ENCODE measurements around the gene BCAP31.
"Not testable (repeated sequence)": the region's sequence is repeated elsewhere in the genome, so short reads cannot be mapped to it uniquely, and the experiment has no call there.

BCAP31 gene

DNA sequence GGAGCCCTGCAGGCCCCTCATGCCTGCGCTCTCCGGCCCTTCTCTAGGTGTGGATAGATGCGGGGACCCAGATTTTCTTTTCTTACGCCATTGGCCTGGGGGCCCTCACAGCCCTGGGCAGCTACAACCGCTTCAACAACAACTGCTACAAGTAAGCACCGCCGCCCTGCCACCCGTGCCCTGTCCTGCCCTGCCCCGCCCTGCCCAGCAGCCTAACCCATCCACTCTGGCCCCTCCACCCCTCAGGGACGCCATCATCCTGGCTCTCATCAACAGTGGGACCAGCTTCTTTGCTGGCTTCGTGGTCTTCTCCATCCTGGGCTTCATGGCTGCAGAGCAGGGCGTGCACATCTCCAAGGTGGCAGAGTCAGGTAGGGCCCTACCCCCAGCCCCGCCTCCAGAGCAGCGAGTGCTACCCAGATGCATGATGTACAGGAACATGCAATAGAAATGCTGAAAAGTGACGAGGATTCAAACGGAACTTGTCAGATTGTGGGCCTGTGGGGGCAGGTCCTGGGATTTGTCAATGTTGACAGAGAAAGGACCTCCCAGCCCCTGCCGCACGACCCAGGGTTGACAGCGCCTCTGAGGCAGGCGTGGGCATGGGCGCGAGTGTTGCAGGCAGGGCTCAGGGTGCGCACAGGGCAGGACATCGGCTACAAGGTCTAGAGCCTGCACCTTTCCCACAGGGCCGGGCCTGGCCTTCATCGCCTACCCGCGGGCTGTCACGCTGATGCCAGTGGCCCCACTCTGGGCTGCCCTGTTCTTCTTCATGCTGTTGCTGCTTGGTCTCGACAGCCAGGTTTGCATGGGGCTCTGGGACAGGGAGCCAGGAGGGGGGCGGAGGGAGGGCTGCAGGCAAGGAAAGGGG lies 30.7 kb downstream of the BCAP31 start:
- DNase-seq (ENCODE audit: low spot score): no peak

DNA sequence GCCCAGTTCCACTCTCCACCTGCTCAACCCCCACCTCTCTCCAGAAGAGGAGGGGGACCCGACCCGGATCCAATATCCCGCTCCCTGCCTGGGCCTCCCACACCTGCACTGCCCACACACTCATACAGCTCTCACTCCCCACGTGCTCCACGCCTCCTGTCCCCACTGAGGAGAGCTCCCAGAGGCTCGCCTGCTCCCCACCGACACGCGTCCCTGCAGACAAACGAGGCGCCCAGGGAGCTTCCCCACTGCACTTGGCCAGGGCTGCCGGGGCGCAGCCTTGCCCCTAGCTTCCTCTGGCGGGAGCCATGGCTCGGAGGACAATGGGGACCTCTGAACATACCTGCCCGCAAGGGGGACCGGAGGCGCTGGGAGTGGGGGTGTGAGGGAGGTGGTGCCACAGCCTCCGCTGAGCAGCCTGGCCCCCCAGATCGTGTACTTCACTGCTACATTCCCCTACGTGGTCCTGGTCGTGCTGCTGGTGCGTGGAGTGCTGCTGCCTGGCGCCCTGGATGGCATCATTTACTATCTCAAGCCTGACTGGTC lies 31.5 kb downstream of the BCAP31 start:
- DNase-seq (ENCODE audit: low spot score): no peak

GRCh38 chrX:153692003-153692402 lies 32.2 kb downstream of the BCAP31 start:
- DNase-seq (ENCODE audit: low spot score): no peak

DNA sequence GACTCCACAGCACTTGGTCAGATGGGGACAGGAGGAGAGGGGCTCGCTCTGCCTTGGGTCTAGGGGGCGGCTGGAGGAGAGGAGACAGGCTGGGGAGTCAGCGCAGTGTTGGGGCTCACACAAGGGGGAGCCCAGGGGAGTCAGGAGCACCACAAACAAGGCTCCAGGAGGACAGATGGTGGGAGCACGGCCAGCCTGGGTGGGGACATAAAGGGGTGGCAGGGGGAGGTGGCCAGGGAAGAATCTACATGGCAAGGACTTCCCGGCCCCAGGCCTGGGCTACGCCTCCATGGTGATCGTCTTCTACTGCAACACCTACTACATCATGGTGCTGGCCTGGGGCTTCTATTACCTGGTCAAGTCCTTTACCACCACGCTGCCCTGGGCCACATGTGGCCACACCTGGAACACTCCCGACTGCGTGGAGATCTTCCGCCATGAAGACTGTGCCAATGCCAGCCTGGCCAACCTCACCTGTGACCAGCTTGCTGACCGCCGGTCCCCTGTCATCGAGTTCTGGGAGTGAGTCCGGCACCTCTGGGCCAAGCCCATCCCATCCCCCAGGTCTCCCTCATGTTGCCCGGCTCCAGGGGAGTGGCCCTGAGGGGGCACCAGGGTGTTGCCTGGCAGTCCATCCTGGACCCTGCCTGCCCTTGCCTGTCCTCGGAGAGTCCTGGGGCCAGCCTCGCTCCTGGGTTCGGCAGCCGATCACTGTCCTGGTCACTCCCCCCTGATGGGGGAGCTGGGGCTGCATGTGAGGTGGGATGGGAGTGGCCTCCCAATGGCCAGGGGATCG lies 33.0 kb downstream of the BCAP31 start:
- not testable (repeated sequence) for DNase-seq (ENCODE audit: low spot score)

GRCh38 chrX:153690466-153690865 lies 33.7 kb downstream of the BCAP31 start:
- DNase-seq (ENCODE audit: low spot score): no peak

DNA sequence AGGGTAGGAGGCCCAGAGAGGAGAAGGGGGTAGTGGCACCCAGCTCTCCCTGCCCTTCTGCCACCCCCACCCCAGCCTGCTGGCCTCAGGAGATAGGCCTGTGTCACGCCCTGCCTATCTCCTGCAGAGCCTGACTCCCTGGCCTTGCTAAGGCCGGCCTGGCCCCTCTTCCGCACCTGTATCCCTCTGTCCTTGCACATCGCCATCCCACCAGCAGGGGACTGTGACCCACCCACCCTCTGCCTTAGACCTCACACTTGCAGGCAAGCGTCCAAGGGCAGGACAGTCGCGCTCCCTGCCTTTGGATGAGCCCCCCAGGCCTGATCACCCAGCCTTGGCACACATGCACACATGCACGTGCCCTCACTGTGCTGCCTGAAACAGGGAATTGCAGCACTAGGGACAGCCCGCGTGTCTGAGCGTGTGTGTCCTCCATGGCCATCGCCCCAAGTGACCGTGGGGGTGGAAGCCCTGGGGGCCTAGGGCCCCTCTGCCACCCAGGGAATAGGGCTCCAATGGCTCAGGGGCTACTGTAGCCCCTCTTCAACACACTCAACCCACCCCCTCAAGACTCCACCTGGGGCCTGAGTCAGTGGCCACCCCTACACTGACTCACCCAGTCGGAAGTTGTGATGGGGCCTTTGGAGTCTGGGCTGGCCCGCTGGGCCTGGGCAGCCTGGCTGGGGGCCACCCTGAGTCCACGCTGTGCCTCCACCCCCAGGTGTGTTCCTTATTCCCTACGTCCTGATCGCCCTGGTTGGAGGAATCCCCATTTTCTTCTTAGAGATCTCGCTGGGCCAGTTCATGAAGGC lies 34.3 kb downstream of the BCAP31 start:
- peak; percentile 78 for DNase-seq (ENCODE audit: low spot score)

DNA sequence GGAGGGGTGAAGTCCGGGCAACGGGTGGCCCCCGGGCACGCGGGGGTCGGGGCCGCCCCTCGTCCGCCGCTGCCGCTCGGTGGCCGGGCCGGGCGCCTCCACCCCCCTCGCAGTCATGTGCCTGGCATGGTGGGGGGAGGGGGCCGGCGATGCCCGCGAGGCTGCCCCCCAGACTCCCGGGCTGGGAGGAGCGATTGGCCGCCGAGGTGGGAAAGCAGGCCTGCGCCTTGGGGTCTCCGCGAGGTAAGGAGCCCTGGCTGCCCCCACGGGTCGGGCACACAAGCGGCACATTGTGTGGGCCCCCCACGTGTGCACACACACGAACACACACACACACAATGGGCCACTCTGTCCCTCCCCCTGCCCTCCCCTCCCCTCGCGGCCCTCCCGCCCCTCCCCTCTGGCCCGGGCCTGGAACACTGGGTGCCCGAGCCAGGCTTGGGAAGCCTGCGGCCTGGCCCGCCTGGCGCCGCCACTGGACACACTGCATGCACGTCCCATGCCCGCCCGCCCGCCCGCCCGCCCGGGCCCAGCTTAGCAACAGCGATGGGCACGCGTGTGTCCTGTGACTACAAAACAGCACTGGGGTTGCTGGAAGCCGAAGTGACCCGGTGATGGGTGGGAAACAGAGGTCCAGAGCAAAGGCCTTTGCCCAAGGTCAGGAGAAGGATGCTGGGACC lies 35.1 kb downstream of the BCAP31 start:
- DNase-seq (ENCODE audit: low spot score): no peak

DNA sequence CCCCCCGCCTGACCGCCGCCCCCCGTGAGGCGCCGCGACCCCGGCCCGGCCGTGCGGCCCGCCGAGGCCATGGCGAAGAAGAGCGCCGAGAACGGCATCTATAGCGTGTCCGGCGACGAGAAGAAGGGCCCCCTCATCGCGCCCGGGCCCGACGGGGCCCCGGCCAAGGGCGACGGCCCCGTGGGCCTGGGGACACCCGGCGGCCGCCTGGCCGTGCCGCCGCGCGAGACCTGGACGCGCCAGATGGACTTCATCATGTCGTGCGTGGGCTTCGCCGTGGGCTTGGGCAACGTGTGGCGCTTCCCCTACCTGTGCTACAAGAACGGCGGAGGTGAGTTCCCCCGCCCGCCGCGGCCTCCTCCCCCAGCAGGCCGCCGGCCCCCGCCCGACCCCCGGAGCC lies 35.7 kb downstream of the BCAP31 start:
- DNase-seq (ENCODE audit: low spot score): no peak

DNA sequence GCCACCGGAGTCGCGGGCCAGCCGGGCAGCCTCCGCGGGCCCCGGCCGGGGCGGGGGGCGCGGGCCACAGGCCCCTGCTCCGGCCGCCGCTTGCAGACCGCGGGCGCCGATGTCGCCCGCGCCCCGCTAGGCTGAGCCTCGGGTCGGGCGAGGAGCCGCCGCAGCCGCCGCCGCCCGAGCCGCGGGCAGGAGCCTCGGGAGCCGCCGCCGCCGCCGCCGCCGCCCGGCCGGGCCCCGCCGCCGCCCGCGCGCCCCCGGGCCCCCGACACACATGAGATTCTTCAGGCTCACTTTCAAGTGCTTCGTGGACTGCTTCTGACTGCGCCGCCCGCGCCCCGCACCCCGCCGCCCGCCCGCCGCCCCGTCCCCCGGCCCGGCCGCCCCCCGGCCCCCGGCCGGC lies 36.1 kb downstream of the BCAP31 start:
- DNase-seq (ENCODE audit: low spot score): peak; percentile 5

DNA sequence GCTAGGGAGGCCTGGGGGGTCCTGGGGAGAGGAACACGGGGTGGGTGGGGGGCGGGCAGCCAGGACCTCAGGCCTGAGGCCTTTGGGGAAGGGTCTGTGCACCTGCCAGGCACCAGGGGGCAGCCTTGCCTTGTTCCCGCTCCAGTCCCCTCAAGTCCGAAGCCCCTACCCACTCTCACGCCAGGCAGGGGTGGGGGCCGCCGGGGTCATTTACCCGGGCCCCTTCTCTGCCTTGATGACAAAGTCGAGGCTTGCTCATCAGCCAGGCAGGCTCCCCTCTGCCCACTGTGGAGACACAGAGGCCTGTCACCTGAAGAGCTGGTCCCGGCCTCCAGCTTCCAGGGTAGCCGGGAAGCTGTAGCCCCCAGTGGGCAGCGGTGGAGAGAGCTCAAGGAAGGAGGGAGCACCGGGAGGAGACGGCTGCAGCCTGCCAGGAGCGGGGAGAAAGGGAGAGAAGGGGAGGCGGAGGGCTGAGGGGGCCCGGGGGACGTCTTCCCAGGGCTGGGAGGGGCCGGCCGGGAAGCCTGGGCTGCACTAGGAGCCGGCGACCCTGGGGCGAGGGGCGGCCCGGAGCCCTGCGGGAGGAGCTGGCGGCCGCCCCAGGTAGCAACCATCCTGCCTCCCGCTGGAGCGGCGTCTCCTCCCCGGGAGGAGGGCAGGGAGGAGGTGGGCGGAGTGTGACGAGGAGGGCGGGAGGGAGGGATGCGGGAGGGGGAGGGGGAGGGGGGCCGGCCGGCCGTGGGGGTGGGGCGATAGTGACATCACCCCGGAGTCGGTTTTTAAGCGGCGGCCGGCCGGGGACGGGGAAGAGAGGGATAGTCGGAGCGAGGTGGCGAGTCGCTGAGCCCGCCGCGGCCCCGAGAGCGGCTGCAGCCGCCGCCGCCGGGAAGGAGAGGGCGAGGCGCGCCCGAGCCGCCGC lies 36.8 kb downstream of the BCAP31 start, which contains the start of gene SLC6A8:
Gene SLC6A8 (plus strand): TSS at position 806 of the 919 bp plus-strand sequence. CDS start 649 bp downstream, outside the sequence.
- DNase-seq (ENCODE audit: low spot score): peak; percentile 76

- DNase-seq (ENCODE audit: low spot score): no peak
These were observed 37.5 kb downstream of the BCAP31 start for GRCh38 chrX:153686711-153687110.

DNA sequence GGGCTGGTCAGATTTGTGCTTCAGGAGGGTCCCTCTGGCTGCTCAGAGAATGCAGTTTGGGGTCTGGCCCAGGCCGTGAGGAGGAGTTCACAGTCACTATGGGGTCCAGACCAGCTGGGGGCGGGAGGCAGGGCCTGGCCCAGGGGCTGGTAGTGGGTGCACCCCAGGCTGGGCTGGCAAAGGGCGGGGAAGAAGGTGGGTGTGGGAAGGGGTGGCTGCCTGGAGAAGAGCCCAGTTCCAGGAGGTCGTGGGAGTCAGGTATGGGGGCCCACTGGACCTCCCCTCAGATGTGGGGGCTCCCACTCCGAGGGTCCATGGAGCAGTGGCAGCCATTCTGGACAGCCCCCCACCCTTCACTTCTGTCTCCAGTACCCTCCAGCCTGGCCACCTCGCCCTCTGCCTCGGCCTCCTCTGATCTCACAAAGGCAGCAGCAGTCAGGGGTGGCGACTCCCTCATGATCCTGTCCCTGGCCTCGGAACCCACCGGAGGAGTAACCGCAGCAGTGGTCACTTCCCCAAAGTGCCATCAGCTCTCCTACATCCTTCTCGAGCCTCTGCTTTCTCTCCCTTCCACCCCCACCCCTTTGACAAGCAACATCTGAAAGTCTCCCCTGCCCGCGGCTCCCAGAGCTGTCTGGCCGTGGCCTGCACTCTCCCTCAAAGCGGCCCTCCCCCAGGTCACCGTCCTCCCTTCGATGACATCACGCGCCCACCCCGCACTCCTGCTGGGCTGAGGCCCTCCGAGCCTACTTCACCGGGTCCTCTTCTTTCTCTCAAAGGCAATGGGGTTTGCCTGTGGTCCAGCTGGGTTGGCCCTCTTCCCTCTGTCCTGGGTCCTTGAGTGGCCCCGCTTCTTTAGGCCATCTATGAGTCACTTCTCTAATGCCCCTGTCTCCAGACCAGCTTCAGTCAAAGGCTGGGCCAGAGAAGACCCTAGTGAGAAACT lies 38.2 kb downstream of the BCAP31 start:
- DNase-seq (ENCODE audit: low spot score): no peak

- no peak for DNase-seq (ENCODE audit: low spot score)
These were observed 39.0 kb downstream of the BCAP31 start for GRCh38 chrX:153685156-153685536.

- no peak for DNase-seq (ENCODE audit: low spot score)
These were observed 39.6 kb downstream of the BCAP31 start for GRCh38 chrX:153684467-153685155.

- DNase-seq (ENCODE audit: low spot score): not testable (repeated sequence)
These were observed 40.7 kb downstream of the BCAP31 start for GRCh38 chrX:153683486-153683885.

DNA sequence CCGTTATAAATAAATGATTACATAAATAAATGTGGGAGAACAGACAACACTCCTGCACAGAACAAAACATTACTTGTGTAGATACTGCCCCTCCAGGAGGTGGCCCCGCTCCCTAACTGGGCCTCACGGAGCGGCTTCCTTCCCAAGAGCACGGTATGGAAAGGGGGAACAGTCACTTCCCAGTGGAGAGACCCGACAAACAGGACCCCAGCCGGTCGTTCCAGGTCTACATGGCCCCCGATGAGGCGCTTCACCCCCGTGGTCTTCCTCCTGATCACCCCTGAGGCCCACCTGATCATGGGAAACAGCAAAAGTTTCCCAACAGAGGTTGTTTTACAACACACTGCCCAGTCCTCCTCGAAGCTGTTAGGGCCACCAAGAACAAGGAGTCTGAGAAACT lies 43.0 kb downstream of the BCAP31 start:
- DNase-seq (ENCODE audit: low spot score): no peak

DNA sequence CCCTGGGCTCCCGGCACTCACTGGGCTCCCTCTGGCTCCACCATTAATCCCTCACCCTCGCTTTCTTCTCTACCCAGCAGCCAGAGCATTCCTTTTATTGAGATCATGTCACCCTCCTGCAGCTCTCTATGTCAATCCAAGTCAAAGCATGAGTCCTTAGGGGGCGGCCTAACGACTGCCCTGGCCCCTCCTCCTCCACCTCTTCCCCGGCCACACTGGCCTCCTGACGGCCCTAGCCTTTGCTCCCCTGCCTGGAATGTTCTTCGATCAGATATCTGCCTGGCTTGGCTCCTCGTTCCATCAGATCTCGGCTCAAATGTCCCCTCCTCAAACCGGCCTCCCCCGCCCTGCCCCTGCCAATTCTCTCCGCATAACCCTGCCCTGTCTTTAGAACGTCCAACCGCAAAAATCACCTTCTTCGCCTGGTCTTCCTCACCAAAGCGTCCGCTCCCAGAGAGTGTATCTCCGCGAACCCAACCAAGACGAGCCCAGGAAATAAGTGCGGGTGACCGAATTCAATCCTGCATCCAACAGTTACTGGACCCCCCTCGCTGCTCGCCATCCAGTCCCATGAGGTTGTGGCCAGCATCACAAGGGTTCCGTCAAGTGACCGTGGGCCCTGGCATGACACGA lies 49.9 kb downstream of the BCAP31 start:
- DNase-seq (ENCODE audit: low spot score): no peak
